Epithelial cell of proximal tubule (primary cell): Measurements from ENCODE around the gene HRH1. TPM values are rescaled to one million over a fixed set of nuclear protein-coding genes. Genes with fewer than 3 reads are reported as not detected.
A peak's percentile ranks its signal among the peaks of the same experiment; 100 is the strongest.

Experiments used
- DNase-seq: peaks from one replicate; pipeline ENCODE4 v3.0.0-alpha.2; 2011; ENCODE audit warnings: low read depth
- H3K4me3 ChIP-seq: 2 replicates; pipeline ENCODE4 v1.5.1; 2011; ENCODE audit warnings: low read depth, mild to moderate bottlenecking, low read length
- CTCF ChIP-seq: conservative IDR thresholded peaks from 2 replicates; pipeline ENCODE4 v1.5.1; 2012; ENCODE audit warnings: low read depth, mild to moderate bottlenecking, low read length
- total RNA-seq: library from RNA; depleted of rRNA; stranded (reverse); fragments of >200 nt; gene quantifications from 2 replicates; pipeline ENCODE4 v1.2.3, GENCODE V29; 2015

Gene HRH1
- total RNA-seq, 1 donor from 2014 or later, result 3.1 TPM

- no peak for DNase-seq
- no peak overlapping the region for H3K4me3 ChIP-seq
- TF ChIP-seq CTCF, result no peak
Observed at GRCh38 chr3:11136116-11136515, 18.2 kb upstream of the HRH1 start.

- peak; percentile 100 for DNase-seq
- no peak for TF ChIP-seq CTCF
- peak overlapping the region; percentile 57 for H3K4me3 ChIP-seq
Observed at GRCh38 chr3:11136830-11137626, 17.3 kb upstream of the HRH1 start.

- TF ChIP-seq CTCF, result no peak
- no peak for DNase-seq
- peak overlapping the region; percentile 57 for H3K4me3 ChIP-seq
Observed at GRCh38 chr3:11137627-11137959, 16.7 kb upstream of the HRH1 start.

GRCh38 chr3:11138371-11138770 lies 15.9 kb upstream of the HRH1 start:
- no peak for DNase-seq
- no peak for TF ChIP-seq CTCF
- H3K4me3 ChIP-seq, result no peak overlapping the region

- TF ChIP-seq CTCF, result no peak
- no peak for DNase-seq
- peak overlapping the region; percentile 2 for H3K4me3 ChIP-seq
Observed at GRCh38 chr3:11140030-11140712, 14.1 kb upstream of the HRH1 start.

- no peak for DNase-seq
- no peak overlapping the region for H3K4me3 ChIP-seq
- TF ChIP-seq CTCF, result no peak
Observed at GRCh38 chr3:11140713-11141104, 13.6 kb upstream of the HRH1 start.
